HG03039 (cell line): ENCODE results near the gene ZC3H12C.
"Not testable (repeated sequence)": the region's sequence is repeated elsewhere in the genome, so short reads cannot be mapped to it uniquely, and the experiment has no call there.

Source experiments
- ATAC-seq: cut with Tn5 transposase; IDR thresholded peaks from one replicate; pipeline ENCODE4 v1.9.1; 2021; ENCODE audit warnings: mild to moderate bottlenecking, moderate library complexity; ENCODE audit not compliant: unreplicated experiment

The ZC3H12C gene

DNA sequence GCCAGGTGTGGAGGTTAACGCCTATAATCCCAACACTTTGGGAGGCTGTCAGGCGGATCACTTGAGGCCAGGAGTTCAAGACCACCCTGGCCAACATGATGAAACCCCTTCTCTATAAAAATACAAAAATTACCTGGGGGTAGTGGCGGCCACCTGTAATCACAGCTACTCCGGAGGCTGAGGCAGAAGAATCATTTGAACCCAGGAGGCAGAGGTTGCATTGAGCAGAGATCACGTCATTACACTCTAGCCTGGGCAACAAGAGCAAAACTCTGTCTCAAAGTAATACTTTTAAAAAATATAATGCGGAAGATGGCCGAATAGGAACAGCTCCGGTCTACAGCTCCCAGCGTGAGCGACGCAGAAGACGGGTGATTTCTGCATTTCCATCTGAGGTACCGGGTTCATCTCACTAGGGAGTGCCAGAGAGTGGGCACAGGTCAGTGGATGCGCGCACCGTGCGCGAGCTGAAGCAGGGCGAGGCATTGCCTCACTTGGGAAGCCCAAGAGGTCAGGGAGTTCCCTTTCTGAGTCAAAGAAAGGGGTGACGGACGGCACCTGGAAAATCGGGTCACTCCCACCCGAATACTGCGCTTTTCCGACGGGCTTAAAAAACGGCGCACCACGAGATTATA is 115.6 kb downstream of the ZC3H12C start:
- ATAC-seq: not testable (repeated sequence)

DNA sequence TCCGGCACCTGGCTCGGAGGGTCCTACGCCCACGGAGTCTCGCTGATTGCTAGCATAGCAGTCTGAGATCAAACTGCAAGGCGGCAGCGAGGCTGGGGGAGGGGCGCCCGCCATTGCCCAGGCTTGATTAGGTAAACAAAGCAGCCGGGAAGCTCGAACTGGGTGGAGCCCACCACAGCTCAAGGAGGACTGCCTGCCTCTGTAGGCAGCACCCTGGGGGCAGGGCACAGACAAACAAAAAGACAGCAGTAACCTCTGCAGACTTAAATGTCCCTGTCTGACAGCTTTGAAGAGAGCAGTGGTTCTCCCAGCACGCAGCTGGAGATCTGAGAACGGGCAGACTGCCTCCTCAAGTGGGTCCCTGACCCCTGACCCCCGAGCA is 116.1 kb downstream of the ZC3H12C start:
- not testable (repeated sequence) for ATAC-seq

DNA sequence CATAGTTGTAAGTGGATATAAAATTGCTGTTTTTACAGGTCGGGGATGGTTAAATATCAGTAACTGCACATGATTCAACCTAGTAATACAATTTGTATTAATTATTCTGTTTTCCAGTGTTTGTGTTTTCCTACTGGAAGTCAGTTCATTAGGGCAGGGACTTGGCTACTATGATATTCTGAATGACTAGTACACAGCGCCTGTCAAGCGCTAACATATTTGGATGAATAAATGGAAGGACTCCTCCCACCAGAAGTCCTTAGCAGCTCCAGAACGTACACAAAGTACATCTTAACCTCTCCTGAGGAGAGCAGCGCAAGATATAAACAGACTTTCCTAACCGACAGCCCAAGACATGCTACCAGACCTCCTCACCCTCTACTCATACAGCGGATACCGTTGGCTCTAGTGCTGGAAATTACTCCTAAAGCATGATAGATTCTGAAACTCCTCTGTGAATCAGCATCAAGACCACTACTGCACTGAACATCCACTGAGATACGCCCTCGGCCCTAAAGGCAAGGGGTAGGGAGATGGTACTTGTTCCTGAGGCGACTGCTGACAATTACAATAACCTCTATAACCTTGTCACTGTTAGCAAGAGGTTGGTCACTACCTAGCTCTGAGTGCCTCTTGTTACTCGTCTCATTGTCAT is 124.2 kb downstream of the ZC3H12C start:
- no peak for ATAC-seq

DNA sequence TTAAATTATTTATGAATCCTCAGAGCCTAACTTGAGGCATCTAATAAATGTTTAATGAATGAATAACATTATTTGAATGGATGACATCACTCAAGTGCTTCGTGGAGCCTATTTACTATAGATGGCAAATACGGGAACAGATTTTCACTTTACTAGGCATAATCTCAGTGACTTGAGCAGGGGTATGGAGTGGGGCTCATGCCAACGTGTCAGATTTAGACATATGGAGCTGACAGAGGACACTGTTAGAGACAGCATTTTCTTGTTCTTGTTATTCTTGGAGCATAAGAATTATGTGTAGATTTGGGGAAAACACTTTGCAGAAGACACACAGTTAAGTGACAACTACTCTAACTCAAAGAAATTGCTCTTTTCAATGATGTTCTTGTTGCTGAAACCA is 124.7 kb downstream of the ZC3H12C start:
- ATAC-seq: no peak

DNA sequence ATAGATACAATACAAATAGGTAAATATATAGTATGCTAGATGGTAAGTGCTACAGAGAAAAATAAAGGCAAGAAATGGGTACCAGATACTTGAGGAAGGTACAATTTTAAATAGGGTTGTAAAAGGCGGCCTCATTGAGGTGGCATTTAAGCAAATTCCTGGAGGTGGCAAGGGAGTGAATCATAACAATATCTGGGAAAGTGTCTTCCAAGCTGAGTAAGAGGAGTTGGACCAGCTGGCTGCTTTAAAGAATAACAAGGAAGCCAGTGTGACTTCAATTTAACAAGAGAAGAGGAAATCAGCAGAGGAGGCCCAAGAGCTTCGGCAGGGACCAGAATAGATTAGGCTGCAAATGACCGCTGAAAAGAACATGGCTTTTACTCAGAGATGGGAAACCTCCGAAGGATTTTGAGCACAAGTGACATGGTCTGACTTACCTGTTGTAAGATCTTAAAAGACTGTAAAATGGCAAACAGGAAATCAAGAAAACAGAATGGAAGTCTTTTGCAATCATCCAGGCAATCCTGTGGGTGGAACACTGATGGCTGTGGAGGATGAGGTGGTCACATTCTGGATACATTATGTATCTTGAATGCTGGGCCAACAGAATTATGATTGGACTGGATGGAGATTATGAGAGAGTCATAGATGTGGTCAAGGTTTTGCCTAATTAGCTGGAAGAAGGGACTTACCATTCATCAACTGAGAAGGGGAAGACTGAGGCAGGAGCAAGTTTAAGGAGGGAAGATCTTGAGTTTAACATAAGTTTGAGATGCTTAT is 126.0 kb downstream of the ZC3H12C start:
- no peak for ATAC-seq
